Erythroblast (primary cell): ENCODE measurements around the gene MAST4.

ENCODE experiments used
- GATA1 ChIP-seq: IDR thresholded peaks from 2 replicates; pipeline ENCODE4 v1.6.1; 2011; ENCODE audit warnings: low read depth, mild to moderate bottlenecking, control low read depth, low read length, moderate library complexity
- POLR2A ChIP-seq: IDR thresholded peaks from 2 replicates; pipeline ENCODE4 v1.6.1; 2011; ENCODE audit warnings: mild to moderate bottlenecking, low read length

DNA sequence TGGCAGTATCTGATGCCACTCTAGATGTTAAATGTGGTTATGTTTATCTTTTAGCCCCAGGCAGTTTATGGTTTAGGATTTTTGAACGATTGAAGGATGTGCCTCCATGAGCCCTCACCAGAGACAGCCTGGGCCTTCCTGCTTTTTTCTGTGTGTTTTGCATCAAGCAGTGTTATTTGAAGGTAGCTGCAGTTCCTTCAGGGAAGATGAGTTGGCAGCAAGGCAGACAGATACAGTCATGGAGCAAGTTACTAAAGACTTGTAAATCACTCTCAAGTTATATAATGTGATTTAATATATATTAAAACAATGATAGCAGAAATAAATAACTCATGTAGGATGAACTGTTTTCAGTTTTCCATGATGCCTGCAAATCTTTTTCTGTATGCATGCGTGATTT, 395.6 kb downstream of the MAST4 start:
- TF ChIP-seq POLR2A (no peak), GATA1 (no peak)
